GM23338 (cell line): Measurements from ENCODE around the gene TMPRSS9. TPM values are rescaled to one million over a fixed set of nuclear protein-coding genes. Genes with fewer than 3 reads are reported as not detected.

ENCODE experiments used
- ATAC-seq: fragments of 200-7000 bp; cut with Tn5 transposase; 3 replicates; pipeline ENCODE4 v1.9.1; 2020
- DNase-seq: peaks from one replicate; pipeline ENCODE4 v3.0.0-alpha.2; 2015; ENCODE audit warnings: low spot score
- H2AFZ ChIP-seq: fragments of 200-600 bp; sonication (generic); 2 replicates; pipeline ENCODE4 v1.8.0; 2016; ENCODE audit warnings: antibody characterized with exemption, mild to moderate bottlenecking, moderate library complexity
- H3F3A ChIP-seq: fragments of 200-600 bp; sonication (generic); replicated peaks from 2 replicates; pipeline ENCODE4 v1.8.0; 2017; ENCODE audit warnings: antibody characterized with exemption, mixed run types, low read depth
- H3K27ac ChIP-seq: fragments of 200-600 bp; sonication (generic); 2 replicates; pipeline ENCODE4 v1.6.1; 2016; ENCODE audit warnings: low read depth
- H3K27me3 ChIP-seq: fragments of 200-600 bp; sonication (generic); 2 replicates; pipeline ENCODE4 v1.8.0; 2016; ENCODE audit warnings: mild to moderate bottlenecking, mixed run types, moderate library complexity; ENCODE audit not compliant: insufficient read depth
- H3K36me3 ChIP-seq: fragments of 200-600 bp; sonication (generic); 2 replicates; pipeline ENCODE4 v1.8.0; 2016; ENCODE audit warnings: mild to moderate bottlenecking; ENCODE audit not compliant: insufficient read depth
- H3K4me1 ChIP-seq: fragments of 200-600 bp; sonication (generic); 2 replicates; pipeline ENCODE4 v1.8.0; 2016; ENCODE audit warnings: mild to moderate bottlenecking, moderate library complexity; ENCODE audit not compliant: insufficient read depth
- H3K4me2 ChIP-seq: fragments of 200-600 bp; sonication (generic); 2 replicates; pipeline ENCODE4 v1.7.1; 2017; ENCODE audit warnings: mixed run types
- H3K4me3 ChIP-seq: fragments of 200-600 bp; sonication (generic); 2 replicates; pipeline ENCODE4 v1.6.1; 2016; ENCODE audit warnings: mixed run types
- H3K79me2 ChIP-seq: fragments of 200-600 bp; sonication (generic); replicated peaks from 2 replicates; pipeline ENCODE4 v1.8.0; 2017; ENCODE audit warnings: mild to moderate bottlenecking; ENCODE audit not compliant: insufficient read depth
- H3K9me2 ChIP-seq: fragments of 200-600 bp; sonication (generic); 2 replicates; pipeline ENCODE4 v1.8.0; 2017; ENCODE audit not compliant: insufficient read depth
- H4K20me1 ChIP-seq: fragments of 200-600 bp; sonication (generic); replicated peaks from 2 replicates; pipeline ENCODE4 v1.8.0; 2017; ENCODE audit warnings: mild to moderate bottlenecking; ENCODE audit not compliant: insufficient read depth
- H3K27ac Mint-ChIP-seq: 2 replicates; pipeline ENCODE4 v1.8.0; 2020; ENCODE audit warnings: inconsistent platforms, mild to moderate bottlenecking, moderate library complexity, mixed read lengths
- H3K27me3 Mint-ChIP-seq: 3 replicates; pipeline ENCODE4 v1.8.0; 2022; ENCODE audit warnings: low read depth, mild to moderate bottlenecking, moderate library complexity, mixed read lengths, inconsistent platforms; ENCODE audit not compliant: insufficient read depth, poor library complexity
- H3K36me3 Mint-ChIP-seq: 3 replicates; pipeline ENCODE4 v1.8.0; 2021; ENCODE audit warnings: low read depth, mild to moderate bottlenecking, inconsistent platforms, moderate library complexity, mixed read lengths
- H3K4me1 Mint-ChIP-seq: 3 replicates; pipeline ENCODE4 v1.8.0; 2020; ENCODE audit warnings: mild to moderate bottlenecking, inconsistent platforms, mixed read lengths
- H3K4me3 Mint-ChIP-seq: 3 replicates; pipeline ENCODE4 v1.8.0; 2021; ENCODE audit warnings: moderate library complexity, mild to moderate bottlenecking, inconsistent platforms, mixed read lengths
- H3K9me3 Mint-ChIP-seq: 3 replicates; pipeline ENCODE4 v1.8.0; 2020; ENCODE audit warnings: moderate library complexity, mild to moderate bottlenecking, inconsistent platforms, mixed read lengths
- EZH2 ChIP-seq: fragments of 200-600 bp; sonication (generic); IDR thresholded peaks from one replicate; pipeline ENCODE4 v1.8.0; 2017; ENCODE audit warnings: antibody characterized with exemption, mild to moderate bottlenecking, low read depth; ENCODE audit not compliant: unreplicated experiment
- EZH2phosphoT487 ChIP-seq: fragments of 200-600 bp; sonication (generic); IDR thresholded peaks from one replicate; pipeline ENCODE4 v1.8.1; 2018; ENCODE audit warnings: antibody characterized with exemption; ENCODE audit not compliant: unreplicated experiment
- JUNB ChIP-seq: IDR thresholded peaks from one replicate; pipeline ENCODE4 v1.6.1; 2016; ENCODE audit warnings: antibody characterized with exemption; ENCODE audit not compliant: unreplicated experiment
- NANOG ChIP-seq: IDR thresholded peaks from 2 replicates; pipeline ENCODE4 v1.6.1; 2016; ENCODE audit warnings: antibody characterized with exemption, borderline replicate concordance
- POLR2AphosphoS5 ChIP-seq: IDR thresholded peaks from 2 replicates; pipeline ENCODE4 v1.6.1; 2016; ENCODE audit warnings: antibody characterized with exemption, low read depth
- STAT1 ChIP-seq: IDR thresholded peaks from one replicate; pipeline ENCODE4 v1.6.1; 2016; ENCODE audit warnings: antibody characterized with exemption; ENCODE audit not compliant: unreplicated experiment
- polyA plus RNA-seq: library from polyadenylated mRNA; unstranded; fragments of >200 nt; fragmentation: Nextera tagmentation; extraction: Ambion mirVana; gene quantifications from 2 replicates; pipeline ENCODE4 v1.2.1, GENCODE V29; 2016
- total RNA-seq: library from RNA; depleted of rRNA; stranded (reverse); fragments of >200 nt; shearing (Covaris generic); gene quantifications from 2 replicates; pipeline ENCODE4 v1.2.3, GENCODE V29; 2014
- TF ChIP-seq, protein P1 (sequence below), 2 experiments: fragments of 200-600 bp in 1 of 2; sonication (generic) in 1 of 2; conservative IDR thresholded peaks; 2 replicates each; pipeline versions ENCODE4 v1.5.1 to v1.6.1; 2016 to 2017; ENCODE audit warnings: antibody characterized with exemption in 2 of 2, low read depth in 2 of 2, mild to moderate bottlenecking in 2 of 2, moderate library complexity in 1 of 2
- TF ChIP-seq, protein P2 (sequence below): IDR thresholded peaks from 2 replicates; pipeline ENCODE4 v1.6.1; 2016; ENCODE audit warnings: antibody characterized with exemption

Gene TMPRSS9
- total and polyA plus RNA-seq, 2 experiments from 2014 or later: 0.05 to 0.28 TPM

DNA sequence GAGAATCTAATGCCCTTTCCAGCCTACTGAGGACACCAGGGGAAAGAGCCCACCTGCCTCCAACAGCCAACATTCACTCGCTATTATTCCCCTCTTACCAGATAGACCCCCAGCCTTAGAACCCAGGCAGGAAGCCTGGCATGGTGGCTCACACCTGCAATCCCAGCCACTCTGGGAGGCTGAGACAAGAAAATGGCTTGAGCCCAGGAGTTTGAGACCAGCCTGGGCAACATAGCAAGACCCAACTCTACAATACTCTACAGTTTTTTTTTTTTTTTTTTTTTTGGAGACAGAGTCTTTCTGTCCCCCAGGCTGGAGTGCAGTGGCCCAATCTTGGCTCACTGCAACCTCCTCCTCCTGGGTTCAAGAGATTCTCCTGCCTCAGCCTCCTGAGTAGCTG lies 100.2 kb downstream of the TMPRSS9 start:
- H3F3A ChIP-seq: peaks cover 5% of the 10 kb centered on the region; the same call in 1 of the 2 replicates
- no peaks in the 10 kb centered on the region; the same call in 1 of the 2 replicates for H4K20me1 ChIP-seq
- H3K4me3 ChIP-seq: no peak overlapping the region
- peaks cover 10% of the 10 kb centered on the region for H3K4me1 Mint-ChIP-seq
- H3K27ac ChIP-seq: no peak overlapping the region
- no peaks in the 10 kb centered on the region for H3K27me3 ChIP-seq
- H3K9me3 Mint-ChIP-seq: peaks cover 5% of the 10 kb centered on the region; the same call in 1 of the 3 replicates
- TF ChIP-seq NANOG (no peak), POLR2AphosphoS5 (no peak), STAT1 (no peak), EZH2phosphoT487 (no peak), EZH2 (no peak)
- TF ChIP-seq, protein P1, sequence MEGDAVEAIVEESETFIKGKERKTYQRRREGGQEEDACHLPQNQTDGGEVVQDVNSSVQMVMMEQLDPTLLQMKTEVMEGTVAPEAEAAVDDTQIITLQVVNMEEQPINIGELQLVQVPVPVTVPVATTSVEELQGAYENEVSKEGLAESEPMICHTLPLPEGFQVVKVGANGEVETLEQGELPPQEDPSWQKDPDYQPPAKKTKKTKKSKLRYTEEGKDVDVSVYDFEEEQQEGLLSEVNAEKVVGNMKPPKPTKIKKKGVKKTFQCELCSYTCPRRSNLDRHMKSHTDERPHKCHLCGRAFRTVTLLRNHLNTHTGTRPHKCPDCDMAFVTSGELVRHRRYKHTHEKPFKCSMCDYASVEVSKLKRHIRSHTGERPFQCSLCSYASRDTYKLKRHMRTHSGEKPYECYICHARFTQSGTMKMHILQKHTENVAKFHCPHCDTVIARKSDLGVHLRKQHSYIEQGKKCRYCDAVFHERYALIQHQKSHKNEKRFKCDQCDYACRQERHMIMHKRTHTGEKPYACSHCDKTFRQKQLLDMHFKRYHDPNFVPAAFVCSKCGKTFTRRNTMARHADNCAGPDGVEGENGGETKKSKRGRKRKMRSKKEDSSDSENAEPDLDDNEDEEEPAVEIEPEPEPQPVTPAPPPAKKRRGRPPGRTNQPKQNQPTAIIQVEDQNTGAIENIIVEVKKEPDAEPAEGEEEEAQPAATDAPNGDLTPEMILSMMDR (conservative IDR thresholded peaks at IDR 0.05; ENCODE audit: low read depth in 2 of 2): no peak
- H3K9me2 ChIP-seq: no peaks in the 10 kb centered on the region
- no peaks in the 10 kb centered on the region; the same call in 1 of the 3 replicates for H3K36me3 Mint-ChIP-seq
- H3K27ac Mint-ChIP-seq: no peak overlapping the region
- H3K36me3 ChIP-seq: no peaks in the 10 kb centered on the region
- no peak for DNase-seq
- H3K4me3 Mint-ChIP-seq: no peak overlapping the region
- peaks cover 13% of the 10 kb centered on the region for H3K27me3 Mint-ChIP-seq
- peaks cover 2% of the 10 kb centered on the region; the same call in 1 of the 2 replicates for H3K4me1 ChIP-seq
- no peak overlapping the region for H3K4me2 ChIP-seq
- H2AFZ ChIP-seq: no peak overlapping the region
- ATAC-seq: no peak
- peaks cover 14% of the 10 kb centered on the region for H3K79me2 ChIP-seq

DNA sequence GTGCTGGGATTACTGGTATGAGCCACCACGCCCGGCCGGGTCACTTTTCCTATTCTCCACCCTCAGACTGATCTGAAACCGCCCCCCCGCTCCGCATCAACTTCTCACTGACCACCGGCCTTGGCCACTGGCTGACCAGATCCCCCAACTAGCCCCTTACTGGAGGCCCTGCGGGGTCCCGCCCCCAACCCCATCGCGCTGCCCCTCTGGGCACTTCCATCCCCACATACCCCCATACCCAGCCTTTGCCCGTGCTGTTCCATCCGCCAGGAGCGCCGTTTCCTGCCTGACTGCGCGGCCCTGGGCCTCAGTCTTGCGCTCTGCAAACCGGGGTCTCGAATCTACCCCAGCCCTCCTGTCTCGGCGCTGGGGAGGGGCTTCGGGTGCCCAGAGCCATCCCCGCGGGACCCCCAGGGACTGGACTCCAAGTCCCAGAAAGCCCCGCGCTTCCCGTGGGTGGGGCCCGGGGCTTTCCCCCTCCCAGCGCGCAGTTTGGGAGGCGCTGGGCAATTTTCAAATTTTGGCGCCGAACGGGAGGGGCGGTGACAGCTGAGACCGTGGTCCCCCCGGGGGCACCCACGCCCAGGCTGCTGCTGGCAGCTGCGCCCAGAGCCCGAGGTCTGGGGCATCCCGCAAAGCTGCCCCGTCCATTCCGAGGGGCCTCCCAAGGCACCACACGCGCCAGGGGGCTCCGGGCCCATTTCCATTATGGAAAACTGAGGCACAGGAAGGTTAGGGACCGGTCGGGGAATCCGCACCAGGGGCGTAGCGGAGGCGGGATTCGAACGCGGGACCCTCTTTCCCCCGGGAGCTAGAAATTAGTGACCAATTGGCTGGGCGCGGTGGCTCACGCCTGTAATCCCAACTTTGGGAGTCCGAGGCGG lies 101.9 kb downstream of the TMPRSS9 start:
- TF ChIP-seq, protein P2, sequence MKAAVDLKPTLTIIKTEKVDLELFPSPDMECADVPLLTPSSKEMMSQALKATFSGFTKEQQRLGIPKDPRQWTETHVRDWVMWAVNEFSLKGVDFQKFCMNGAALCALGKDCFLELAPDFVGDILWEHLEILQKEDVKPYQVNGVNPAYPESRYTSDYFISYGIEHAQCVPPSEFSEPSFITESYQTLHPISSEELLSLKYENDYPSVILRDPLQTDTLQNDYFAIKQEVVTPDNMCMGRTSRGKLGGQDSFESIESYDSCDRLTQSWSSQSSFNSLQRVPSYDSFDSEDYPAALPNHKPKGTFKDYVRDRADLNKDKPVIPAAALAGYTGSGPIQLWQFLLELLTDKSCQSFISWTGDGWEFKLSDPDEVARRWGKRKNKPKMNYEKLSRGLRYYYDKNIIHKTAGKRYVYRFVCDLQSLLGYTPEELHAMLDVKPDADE: peak; percentile 60; the same call in 1 of the 2 replicates
- TF ChIP-seq JUNB (no peak), POLR2AphosphoS5 (peak; percentile 38; the same call in 1 of the 2 replicates)
- H3K4me1 Mint-ChIP-seq: peaks cover 7% of the 10 kb centered on the region
- Histone ChIP-seq H2AFZ (peak overlapping the region; percentile 91), H3K4me2 (peak overlapping the region; percentile 81), H4K20me1 (no peaks in the 10 kb centered on the region), H3K4me1 (no peaks in the 10 kb centered on the region), H3K9me2 (no peaks in the 10 kb centered on the region), H3K36me3 (no peaks in the 10 kb centered on the region), H3F3A (peaks cover 5% of the 10 kb centered on the region; the same call in 1 of the 2 replicates), H3K79me2 (no peaks in the 10 kb centered on the region), H3K27me3 (no peaks in the 10 kb centered on the region), H3K4me3 (peak overlapping the region; percentile 77), H3K27ac (peak overlapping the region; percentile 88; the same call in 1 of the 2 replicates)
- peak; percentile 80 for DNase-seq
- H3K27me3 Mint-ChIP-seq: peaks cover 13% of the 10 kb centered on the region
- ATAC-seq: peak; percentile 66
- H3K36me3 Mint-ChIP-seq: no peaks in the 10 kb centered on the region; the same call in 2 of the 3 replicates
- peaks cover 5% of the 10 kb centered on the region; the same call in 1 of the 3 replicates for H3K9me3 Mint-ChIP-seq
- peak overlapping the region; percentile 80 for H3K4me3 Mint-ChIP-seq
- peak overlapping the region; percentile 59; the same call in 1 of the 2 replicates for H3K27ac Mint-ChIP-seq
